Upper lobe of right lung (tissue), 1 donor: ENCODE measurements around the gene ASB15. TPM values are rescaled to one million over a fixed set of nuclear protein-coding genes. Genes with fewer than 3 reads are reported as not detected.
A peak's percentile ranks its signal among the peaks of the same experiment; 100 is the strongest.

Experiments
- ATAC-seq: fragments of 200-7000 bp; cut with Tn5 transposase; one replicate; pipeline ENCODE4 v1.9.1; 2020; ENCODE audit warnings: mild to moderate bottlenecking, moderate library complexity
- DNase-seq: peaks from one replicate; pipeline ENCODE4 v3.0.0-alpha.2; 2020
- H3K27ac ChIP-seq: fragments of 200-600 bp; one replicate; pipeline ENCODE4 v1.8.0; 2022
- H3K27me3 ChIP-seq: fragments of 200-600 bp; one replicate; pipeline ENCODE4 v1.8.0; 2022; ENCODE audit warnings: mild to moderate bottlenecking
- H3K36me3 ChIP-seq: fragments of 200-600 bp; one replicate; pipeline ENCODE4 v1.8.0; 2022
- H3K4me1 ChIP-seq: fragments of 200-600 bp; one replicate; pipeline ENCODE4 v1.8.0; 2022
- H3K4me3 ChIP-seq: fragments of 200-600 bp; one replicate; pipeline ENCODE4 v1.8.0; 2022; ENCODE audit warnings: mild to moderate bottlenecking
- H3K9me3 ChIP-seq: fragments of 200-600 bp; one replicate; pipeline ENCODE4 v1.8.0; 2022
- CTCF ChIP-seq: fragments of 200-600 bp; IDR thresholded peaks from one replicate; pipeline ENCODE4 v1.8.0; 2022; ENCODE audit warnings: antibody characterized with exemption
- intact Hi-C: fragments of 100-400 bp; cut with DNase I; formaldehyde crosslinking; loops from one replicate; pipeline ENCODE4 v1.11.0; 2022
- total RNA-seq: library from RNA; stranded (reverse); fragmentation: NEBNext Ultra II Directional; extraction: Animal tissue kit (Norgen Biotek cat#: 25700); gene quantifications from one replicate; pipeline ENCODE4 v1.2.1, GENCODE V29; 2021
- donor health status: DM: no; HTN: yes; CAD: no; lungs with severe emphysema.

Gene ASB15
- total RNA-seq, 1 donor from 2014 or later = not detected

DNA sequence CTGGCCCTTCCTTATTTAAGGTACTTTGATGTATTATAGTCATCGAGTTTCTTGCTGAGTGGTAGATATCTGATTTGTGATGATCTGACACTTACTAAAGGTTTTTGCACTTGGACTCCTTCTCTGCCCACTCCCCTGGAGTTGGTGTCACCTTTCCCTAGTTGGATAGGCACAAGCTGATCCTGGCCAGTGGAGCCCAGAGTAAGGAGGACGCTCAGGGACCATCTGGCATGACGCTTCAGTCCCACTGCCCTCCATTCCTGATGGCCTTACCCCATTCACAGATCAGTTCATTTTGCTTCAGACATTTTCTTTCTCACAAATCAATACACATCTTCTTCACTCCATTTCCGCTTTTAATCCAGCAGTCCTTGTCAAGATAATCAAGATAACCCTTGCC, 20.1 kb downstream of the ASB15 start:
- Histone ChIP-seq H3K4me3 (no peak overlapping the region), H3K36me3 (no peaks in the 10 kb centered on the region), H3K27ac (no peak overlapping the region), H3K27me3 (no peaks in the 10 kb centered on the region), H3K4me1 (no peaks in the 10 kb centered on the region), H3K9me3 (no peaks in the 10 kb centered on the region)
- intact Hi-C loops = no loop called here
- TF ChIP-seq CTCF = no peak
- DNase-seq = no peak
- ATAC-seq = no peak

DNA sequence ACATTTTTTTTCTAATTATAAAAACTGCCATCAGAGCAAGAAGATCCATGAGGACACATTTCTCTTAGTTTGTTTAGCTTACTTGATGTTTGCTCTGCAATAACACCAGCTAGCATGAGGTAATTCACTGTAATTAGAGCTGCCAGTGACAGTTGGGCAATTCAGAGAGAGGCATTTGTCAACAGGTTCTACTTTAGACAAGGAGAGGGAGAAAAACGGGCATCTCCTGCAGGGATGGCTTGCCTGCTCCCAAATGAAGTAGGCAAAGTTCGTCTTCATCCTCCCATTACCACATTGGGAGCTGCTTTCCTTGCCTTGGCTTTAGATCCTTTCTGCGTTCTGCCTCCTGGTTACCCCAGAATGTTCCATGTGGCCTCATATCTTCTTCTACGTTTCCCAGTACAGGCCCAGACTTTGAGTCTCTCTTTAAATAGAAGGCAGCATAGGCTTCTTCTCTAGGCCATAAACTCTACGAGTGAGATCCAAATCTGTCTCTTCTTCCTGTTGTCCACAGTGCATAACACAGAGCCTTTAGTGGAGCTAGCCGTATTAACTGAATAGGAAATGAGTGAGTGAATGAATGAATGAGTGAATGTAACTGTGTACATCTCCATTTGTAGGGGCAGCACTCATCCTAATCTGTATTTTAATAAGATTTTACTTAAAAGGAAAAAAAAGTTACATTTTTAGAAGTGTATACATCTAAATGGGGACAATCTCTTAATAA, 21.2 kb downstream of the ASB15 start:
- H3K4me3 ChIP-seq = no peak overlapping the region
- no peak overlapping the region for H3K27ac ChIP-seq
- no peak for DNase-seq
- H3K27me3 ChIP-seq = no peaks in the 10 kb centered on the region
- intact Hi-C loops = no loop called here
- no peaks in the 10 kb centered on the region for H3K4me1 ChIP-seq
- no peak for TF ChIP-seq CTCF
- ATAC-seq = peak; percentile 64
- H3K36me3 ChIP-seq = no peaks in the 10 kb centered on the region
- H3K9me3 ChIP-seq = no peaks in the 10 kb centered on the region

GRCh38 chr7:123624527-123625183, 23.0 kb downstream of the ASB15 start:
- Histone ChIP-seq H3K27me3 (no peaks in the 10 kb centered on the region), H3K27ac (no peak overlapping the region), H3K4me1 (no peaks in the 10 kb centered on the region), H3K36me3 (no peaks in the 10 kb centered on the region), H3K4me3 (no peak overlapping the region), H3K9me3 (no peaks in the 10 kb centered on the region)
- peak; percentile 67 for DNase-seq
- intact Hi-C loops = no loop called here
- peak; percentile 66 for ATAC-seq
- peak; percentile 57 for TF ChIP-seq CTCF

DNA sequence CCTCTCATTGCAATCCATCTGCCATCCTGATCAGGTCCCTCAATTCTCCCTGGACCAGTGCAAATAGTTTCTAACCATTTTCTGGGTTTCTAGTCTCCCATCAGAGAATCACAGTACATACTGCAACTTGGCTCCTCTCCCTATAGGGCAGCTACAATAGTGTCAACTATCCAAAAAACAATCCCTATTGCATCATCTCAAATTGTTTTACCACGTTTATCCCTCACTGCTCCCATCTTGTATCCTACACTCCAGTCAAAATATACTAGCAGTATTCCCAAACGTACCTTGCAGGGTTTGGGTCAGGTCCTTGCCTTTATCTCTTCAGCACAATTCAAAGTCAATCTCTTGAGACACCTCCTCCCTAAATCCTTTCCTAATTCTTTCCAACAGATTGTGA, 23.6 kb downstream of the ASB15 start:
- no peak for ATAC-seq
- TF ChIP-seq CTCF = no peak
- no peaks in the 10 kb centered on the region for H3K9me3 ChIP-seq

GRCh38 chr7:123627851-123628250, 26.2 kb downstream of the ASB15 start:
- intact Hi-C loops = no loop called here
- Histone ChIP-seq H3K27ac (no peak overlapping the region), H3K4me3 (no peak overlapping the region), H3K9me3 (no peaks in the 10 kb centered on the region), H3K4me1 (no peaks in the 10 kb centered on the region), H3K27me3 (no peaks in the 10 kb centered on the region), H3K36me3 (no peaks in the 10 kb centered on the region)
- ATAC-seq (no peak), DNase-seq (no peak)
- TF ChIP-seq CTCF = no peak

More for the DNA sequence above, 23.6 kb downstream of the ASB15 start:
- DNase-seq = no peak
- intact Hi-C loops = no loop called here
- H3K36me3 ChIP-seq = no peaks in the 10 kb centered on the region
- H3K4me1 ChIP-seq = no peaks in the 10 kb centered on the region
- no peaks in the 10 kb centered on the region for H3K27me3 ChIP-seq
- no peak overlapping the region for H3K27ac ChIP-seq
- H3K4me3 ChIP-seq = no peak overlapping the region
